RWPE1 (cell line): ENCODE results near the gene ARHGAP24.

Experiments
- CTCF ChIA-PET: fragments of 350-600 bp; sonication (Branson Sonifier 250); formaldehyde crosslinking; extraction: SDS; loops from one replicate; lab custom pipeline; 2021; lab: Yijun Ruan, JAX
- POLR2A ChIA-PET: fragments of 400-600 bp; formaldehyde crosslinking; extraction: SDS; loops from one replicate; lab custom pipeline; 2020; ENCODE audit warnings: antibody characterized with exemption; ENCODE audit not compliant: low non-redundant PET; lab: Yijun Ruan, JAX
- DNase-seq: peaks from one replicate; pipeline ENCODE4 v3.0.0; 2012; ENCODE audit warnings: low spot score
- H3K27ac ChIP-seq: fragments of 450-650 bp; 2 replicates; pipeline ENCODE4 v1.5.1; 2017
- TF ChIP-seq, protein P1 (sequence below): fragments of 450-650 bp; conservative IDR thresholded peaks from 2 replicates; pipeline ENCODE4 v1.5.1; 2017; ENCODE audit warnings: low read depth, mild to moderate bottlenecking

Gene ARHGAP24

DNA sequence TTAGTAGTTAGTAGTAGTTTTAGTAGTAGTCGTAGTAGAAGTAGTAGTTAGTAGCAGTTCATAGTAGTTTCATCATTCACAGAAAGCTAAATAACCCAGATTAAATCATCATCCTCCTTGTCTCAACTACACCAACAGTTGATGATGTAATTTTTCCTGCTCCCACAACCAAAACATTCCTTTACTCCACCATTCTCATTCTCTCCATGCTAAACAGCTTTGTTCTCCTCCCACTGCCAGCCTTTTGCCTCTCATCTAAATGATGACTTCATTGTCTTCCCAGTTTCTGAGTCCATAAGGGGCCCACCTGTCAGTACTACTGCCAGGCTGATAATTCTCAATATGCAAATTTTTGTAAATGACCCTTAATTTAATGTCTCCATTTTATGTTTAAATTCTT is 68.9 kb downstream of the ARHGAP24 start:
- no peak for DNase-seq
- ChIA-PET CTCF (no interaction called here), POLR2A (no interaction called here)
- H3K27ac ChIP-seq: no peak overlapping the region
- TF ChIP-seq, protein P1, sequence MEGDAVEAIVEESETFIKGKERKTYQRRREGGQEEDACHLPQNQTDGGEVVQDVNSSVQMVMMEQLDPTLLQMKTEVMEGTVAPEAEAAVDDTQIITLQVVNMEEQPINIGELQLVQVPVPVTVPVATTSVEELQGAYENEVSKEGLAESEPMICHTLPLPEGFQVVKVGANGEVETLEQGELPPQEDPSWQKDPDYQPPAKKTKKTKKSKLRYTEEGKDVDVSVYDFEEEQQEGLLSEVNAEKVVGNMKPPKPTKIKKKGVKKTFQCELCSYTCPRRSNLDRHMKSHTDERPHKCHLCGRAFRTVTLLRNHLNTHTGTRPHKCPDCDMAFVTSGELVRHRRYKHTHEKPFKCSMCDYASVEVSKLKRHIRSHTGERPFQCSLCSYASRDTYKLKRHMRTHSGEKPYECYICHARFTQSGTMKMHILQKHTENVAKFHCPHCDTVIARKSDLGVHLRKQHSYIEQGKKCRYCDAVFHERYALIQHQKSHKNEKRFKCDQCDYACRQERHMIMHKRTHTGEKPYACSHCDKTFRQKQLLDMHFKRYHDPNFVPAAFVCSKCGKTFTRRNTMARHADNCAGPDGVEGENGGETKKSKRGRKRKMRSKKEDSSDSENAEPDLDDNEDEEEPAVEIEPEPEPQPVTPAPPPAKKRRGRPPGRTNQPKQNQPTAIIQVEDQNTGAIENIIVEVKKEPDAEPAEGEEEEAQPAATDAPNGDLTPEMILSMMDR: no peak

DNA sequence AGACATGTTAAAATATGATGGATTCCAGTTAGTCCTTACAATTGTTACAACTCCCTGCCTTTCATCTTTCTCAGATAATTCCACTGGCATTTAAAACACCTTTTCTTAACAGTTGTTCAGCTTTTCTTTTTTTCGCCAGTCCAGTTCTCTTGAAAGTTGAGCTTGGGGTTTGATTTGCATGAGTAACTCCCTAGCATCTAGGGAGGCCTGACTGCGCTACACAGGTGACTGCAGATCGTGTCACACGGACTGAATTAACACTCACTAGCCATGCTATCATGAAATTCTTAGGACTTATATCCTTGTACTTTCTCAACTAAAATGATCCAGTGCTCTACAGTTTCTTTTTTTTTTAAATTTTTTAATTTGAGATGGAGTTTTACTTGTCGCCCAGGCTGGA is 69.8 kb downstream of the ARHGAP24 start:
- CTCF ChIA-PET: interaction anchor here (0.5 to 0.7 kb wide), 2 partner anchors 272 to 1378 kb away, joined by 3 to 4 read pairs; no protein-coding TSS in a partner anchor
- DNase-seq: no peak

DNA sequence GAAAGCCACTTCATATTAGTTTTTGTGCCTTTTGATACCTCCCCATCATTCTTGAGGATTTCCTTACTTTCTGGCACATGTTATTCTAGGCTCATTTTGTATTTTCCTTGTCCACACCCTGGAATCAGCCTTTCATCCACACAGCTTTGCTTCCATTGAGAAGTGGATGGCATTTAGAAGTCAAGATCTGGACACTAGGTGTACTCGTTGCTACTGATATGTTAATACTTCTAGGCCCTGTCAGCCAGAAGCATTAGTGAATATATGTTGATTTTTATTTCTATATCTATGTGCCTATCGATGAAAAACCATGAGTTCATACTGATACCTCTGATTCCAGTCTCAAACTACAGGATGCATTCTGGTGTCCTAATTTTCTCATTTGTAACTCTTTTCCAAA is 73.2 kb downstream of the ARHGAP24 start:
- no peak for DNase-seq
- POLR2A ChIA-PET: interaction anchor here (0.7 kb wide), 1 partner anchor 10 kb away, joined by 3 read pairs; no protein-coding TSS in a partner anchor
- CTCF ChIA-PET: interaction anchor here (0.6 kb wide), 3 partner anchors 33 to 414 kb away, joined by 3 read pairs; no protein-coding TSS in a partner anchor

More for the DNA sequence above, 69.8 kb downstream of the ARHGAP24 start:
- POLR2A ChIA-PET: no interaction called here
- TF ChIP-seq, protein P1: no peak
- H3K27ac ChIP-seq: no peak overlapping the region

DNA sequence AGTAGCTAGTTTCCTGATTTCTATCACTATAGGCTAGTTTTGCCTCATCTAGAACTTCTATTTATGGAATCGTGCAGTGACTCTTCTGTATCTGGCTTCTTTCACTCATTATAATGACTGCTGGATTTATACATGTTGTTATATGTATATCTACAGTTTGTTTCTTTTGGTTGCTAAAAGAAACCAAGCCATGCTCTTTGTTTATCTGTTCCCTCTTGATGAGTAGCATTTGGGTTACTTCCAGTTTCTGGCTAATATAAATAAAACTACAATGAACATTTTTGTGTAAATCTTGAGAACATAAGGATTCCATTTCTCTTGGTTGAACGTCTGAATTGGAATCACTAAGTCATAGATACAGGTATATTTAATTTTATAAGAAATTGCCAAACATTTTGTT is 73.9 kb downstream of the ARHGAP24 start:
- TF ChIP-seq, protein P1: no peak
- CTCF ChIA-PET: no interaction called here
- POLR2A ChIA-PET: no interaction called here
- no peak overlapping the region for H3K27ac ChIP-seq
- DNase-seq: no peak

More for the DNA sequence above, 73.2 kb downstream of the ARHGAP24 start:
- H3K27ac ChIP-seq: no peak overlapping the region
- TF ChIP-seq, protein P1: no peak

DNA sequence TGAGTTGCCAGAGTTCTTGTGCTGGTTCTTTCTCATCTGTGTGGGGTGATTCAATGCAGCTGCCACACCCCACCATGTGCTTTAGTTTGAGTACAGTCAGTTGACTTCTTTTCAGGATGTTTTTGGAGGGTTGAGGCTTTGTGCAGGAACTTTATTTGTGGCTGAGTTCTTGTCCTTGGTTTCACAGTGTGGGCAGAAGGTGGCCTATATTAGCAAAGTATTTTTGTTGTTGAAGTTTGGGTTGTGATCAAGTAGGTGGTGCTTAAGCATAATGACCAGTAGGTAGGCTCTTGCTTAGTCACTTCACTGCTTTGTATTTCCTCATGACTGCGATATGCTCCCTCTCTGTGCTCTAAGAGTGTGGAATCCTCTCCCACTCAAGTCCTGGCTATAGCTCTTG is 80.3 kb downstream of the ARHGAP24 start:
- POLR2A ChIA-PET: no interaction called here
- CTCF ChIA-PET: no interaction called here

DNA sequence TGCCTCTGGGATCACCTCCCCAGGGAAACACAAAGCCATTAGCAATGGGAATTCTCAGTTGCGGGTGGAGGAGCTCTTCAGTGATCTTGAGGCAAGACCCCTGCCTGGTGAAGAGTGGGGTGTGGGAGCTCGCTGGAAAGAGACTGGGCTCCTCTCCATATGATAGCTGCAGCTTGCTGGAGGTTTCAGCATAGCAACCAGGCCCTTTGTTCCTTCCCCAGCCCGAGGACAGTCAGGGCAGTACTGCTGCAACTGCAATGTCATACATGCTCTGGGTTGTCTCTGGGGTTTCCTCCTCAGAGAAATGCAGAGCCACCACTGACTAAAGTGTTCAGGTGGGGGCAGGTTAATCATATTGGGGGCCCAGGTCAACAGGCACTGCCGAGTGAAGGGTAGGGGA is 81.3 kb downstream of the ARHGAP24 start:
- no peak for DNase-seq
- CTCF ChIA-PET: no interaction called here
- no peak overlapping the region for H3K27ac ChIP-seq

More for the DNA sequence above, 80.3 kb downstream of the ARHGAP24 start:
- TF ChIP-seq, protein P1: no peak
- no peak overlapping the region for H3K27ac ChIP-seq
- no peak for DNase-seq

More for the DNA sequence above, 81.3 kb downstream of the ARHGAP24 start:
- POLR2A ChIA-PET: no interaction called here
- TF ChIP-seq, protein P1: no peak
